Measurements from ENCODE around the gene SCARB1.

DNA sequence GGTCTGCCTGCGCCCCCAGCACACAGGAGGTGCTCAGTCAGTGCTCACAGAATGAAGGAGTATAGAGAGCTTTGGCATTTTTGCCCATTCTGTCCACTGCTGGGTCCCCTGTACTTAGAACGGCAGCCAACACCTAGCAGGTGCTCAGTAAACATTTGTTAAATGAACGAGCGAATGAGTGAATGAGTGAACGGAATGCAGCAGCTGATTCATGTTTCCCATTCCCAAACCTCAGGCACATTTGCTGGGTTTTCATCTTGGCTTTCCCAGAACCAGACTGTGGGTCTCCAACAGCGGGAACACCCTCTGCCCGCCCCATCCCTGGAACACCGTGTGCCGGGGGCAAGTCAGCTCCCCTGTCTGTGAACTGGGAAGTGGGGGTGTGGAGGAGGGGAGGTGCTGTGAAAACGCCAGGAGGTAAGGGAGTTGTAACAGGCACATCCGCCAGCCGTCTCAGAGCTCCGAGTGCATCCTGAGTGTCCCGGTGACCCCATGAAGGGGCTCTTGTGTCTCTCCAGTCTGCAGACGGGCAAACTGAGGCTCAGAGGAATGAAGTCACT is 47.3 kb downstream of the SCARB1 start:
- TF ChIP-seq, protein P1, sequence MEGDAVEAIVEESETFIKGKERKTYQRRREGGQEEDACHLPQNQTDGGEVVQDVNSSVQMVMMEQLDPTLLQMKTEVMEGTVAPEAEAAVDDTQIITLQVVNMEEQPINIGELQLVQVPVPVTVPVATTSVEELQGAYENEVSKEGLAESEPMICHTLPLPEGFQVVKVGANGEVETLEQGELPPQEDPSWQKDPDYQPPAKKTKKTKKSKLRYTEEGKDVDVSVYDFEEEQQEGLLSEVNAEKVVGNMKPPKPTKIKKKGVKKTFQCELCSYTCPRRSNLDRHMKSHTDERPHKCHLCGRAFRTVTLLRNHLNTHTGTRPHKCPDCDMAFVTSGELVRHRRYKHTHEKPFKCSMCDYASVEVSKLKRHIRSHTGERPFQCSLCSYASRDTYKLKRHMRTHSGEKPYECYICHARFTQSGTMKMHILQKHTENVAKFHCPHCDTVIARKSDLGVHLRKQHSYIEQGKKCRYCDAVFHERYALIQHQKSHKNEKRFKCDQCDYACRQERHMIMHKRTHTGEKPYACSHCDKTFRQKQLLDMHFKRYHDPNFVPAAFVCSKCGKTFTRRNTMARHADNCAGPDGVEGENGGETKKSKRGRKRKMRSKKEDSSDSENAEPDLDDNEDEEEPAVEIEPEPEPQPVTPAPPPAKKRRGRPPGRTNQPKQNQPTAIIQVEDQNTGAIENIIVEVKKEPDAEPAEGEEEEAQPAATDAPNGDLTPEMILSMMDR (conservative IDR thresholded peaks at IDR 0.05 in 1 of 2, IDR thresholded peaks at IDR 0.05 in 1 of 2; ENCODE audit: low read depth in 1 of 2, low read length in 2 of 2), result no peak
- TF ChIP-seq EZH2 (IDR thresholded peaks at IDR 0.05; ENCODE audit: low read length, missing control alignments), result no peak
